NCI-H2171 treated with DMSO at 0.1 percent for 48 hours (cell line): ENCODE measurements around the gene PRR14.

Source experiments
- DNase-seq: peaks from one replicate; lab custom pipeline; 2025; lab: John Stamatoyannopoulos, UW

PRR14 gene

GRCh38 chr16:30650369-30651123, at the start of gene PRR14:
Gene PRR14, plus strand, starts transcription at chr16:30650960. Its CDS starts 686 bp downstream, at chr16:30651646.
- DNase-seq: peak; percentile 99

- DNase-seq: no peak
Observed at GRCh38 chr16:30601966-30602365, 48.8 kb upstream of the PRR14 start.

- DNase-seq: no peak
Observed at GRCh38 chr16:30602616-30603277, 48.0 kb upstream of the PRR14 start.

GRCh38 chr16:30603945-30604315, 46.8 kb upstream of the PRR14 start:
- no peak for DNase-seq

- no peak for DNase-seq
Observed at GRCh38 chr16:30604316-30604947, 46.3 kb upstream of the PRR14 start.

GRCh38 chr16:30605158-30605557, 45.6 kb upstream of the PRR14 start:
- DNase-seq: no peak

- no peak for DNase-seq
Observed at GRCh38 chr16:30606004-30606403, 44.8 kb upstream of the PRR14 start.

GRCh38 chr16:30609002-30609925, 41.5 kb upstream of the PRR14 start:
- DNase-seq: peak; percentile 43

- peak; percentile 98 for DNase-seq
Observed at GRCh38 chr16:30609926-30610839, 40.6 kb upstream of the PRR14 start, which contains the start of gene ZNF689. Gene ZNF689, minus strand, starts transcription at chr16:30610389. Its CDS starts 348 bp downstream, at chr16:30610041.

GRCh38 chr16:30615358-30616091, 35.2 kb upstream of the PRR14 start:
- DNase-seq: peak; percentile 15

GRCh38 chr16:30619202-30619601, 31.6 kb upstream of the PRR14 start:
- DNase-seq: no peak

- DNase-seq: no peak
Observed at GRCh38 chr16:30619638-30620037, 31.1 kb upstream of the PRR14 start.

- DNase-seq: no peak
Observed at GRCh38 chr16:30620169-30620568, 30.6 kb upstream of the PRR14 start.

- DNase-seq: no peak
Observed at GRCh38 chr16:30621765-30622164, 29.0 kb upstream of the PRR14 start.

GRCh38 chr16:30622455-30623032, 28.2 kb upstream of the PRR14 start:
- DNase-seq: no peak

- DNase-seq: no peak
Observed at GRCh38 chr16:30623536-30624283, 27.1 kb upstream of the PRR14 start.

GRCh38 chr16:30626236-30626635, 24.5 kb upstream of the PRR14 start:
- DNase-seq: no peak

- DNase-seq: peak; percentile 82
Observed at GRCh38 chr16:30628628-30629540, 21.9 kb upstream of the PRR14 start.
